SIG-M5 treated with dmso at 0.1 percent for 504 hours (cell line): ENCODE data around the gene DSEL.

ENCODE experiments used
- DNase-seq: peaks from one replicate; lab custom pipeline; 2025; ENCODE audit not compliant: unreplicated experiment; lab: John Stamatoyannopoulos, UW

Gene DSEL

DNA sequence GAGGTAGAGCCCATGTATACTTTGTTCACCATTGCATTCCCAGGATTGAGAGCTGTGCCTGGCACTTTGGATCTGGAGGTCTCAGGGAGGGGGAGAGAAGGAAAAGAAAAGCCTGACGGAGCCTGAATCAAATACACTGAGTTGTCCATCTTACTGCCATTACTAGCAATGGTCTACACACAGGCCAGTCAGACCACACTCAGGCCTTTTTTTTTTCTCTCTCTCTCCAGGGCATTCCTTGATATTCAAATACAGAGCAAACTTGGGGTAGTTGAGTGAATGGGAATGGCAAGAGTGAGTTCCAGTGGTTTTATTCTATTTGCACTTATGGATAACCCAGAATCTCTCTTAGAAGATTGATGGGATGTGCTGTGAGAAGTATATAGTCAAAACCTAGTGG lies 11.8 kb downstream of the DSEL start:
- DNase-seq, result no peak

- no peak for DNase-seq
These were observed 15.9 kb downstream of the DSEL start for GRCh38 chr18:67500522-67501205.

DNA sequence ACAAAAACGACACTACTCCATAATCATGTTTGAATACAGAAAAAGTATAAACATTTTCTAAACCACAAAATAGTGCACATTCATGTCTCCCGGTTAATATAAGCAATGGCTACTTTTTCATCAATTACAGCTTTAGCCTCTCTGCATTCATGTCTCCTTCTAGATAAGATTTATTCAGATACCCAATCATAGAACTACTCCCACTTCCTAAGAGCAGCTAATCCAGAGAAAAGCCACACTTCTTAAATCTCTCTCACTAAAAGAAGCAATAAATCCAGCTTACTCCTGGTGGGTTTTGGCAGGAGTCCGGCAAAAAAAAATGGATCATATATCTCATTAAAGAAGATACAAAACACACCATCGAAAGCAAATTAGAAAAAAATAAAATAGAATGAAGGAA lies 20.1 kb downstream of the DSEL start:
- DNase-seq, result no peak

DNA sequence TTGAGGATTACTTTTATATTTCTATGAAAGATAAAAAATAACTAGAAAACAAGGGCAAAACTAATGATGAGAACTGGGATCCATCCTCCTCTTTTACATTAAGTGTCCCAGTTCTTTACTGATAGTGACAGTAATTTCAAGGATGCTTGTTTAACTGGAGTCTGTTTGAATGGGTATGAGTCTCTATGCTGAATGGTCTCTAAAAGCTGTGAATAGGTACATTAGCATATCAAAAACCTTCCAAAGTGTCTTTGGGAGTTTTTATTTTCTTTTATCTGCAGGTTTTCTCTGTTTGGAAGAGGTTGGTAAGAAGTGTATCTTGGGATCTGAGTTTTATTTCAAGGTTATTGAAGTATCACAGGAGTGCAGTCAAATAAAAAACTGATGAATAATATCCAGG lies 30.0 kb downstream of the DSEL start:
- no peak for DNase-seq

DNA sequence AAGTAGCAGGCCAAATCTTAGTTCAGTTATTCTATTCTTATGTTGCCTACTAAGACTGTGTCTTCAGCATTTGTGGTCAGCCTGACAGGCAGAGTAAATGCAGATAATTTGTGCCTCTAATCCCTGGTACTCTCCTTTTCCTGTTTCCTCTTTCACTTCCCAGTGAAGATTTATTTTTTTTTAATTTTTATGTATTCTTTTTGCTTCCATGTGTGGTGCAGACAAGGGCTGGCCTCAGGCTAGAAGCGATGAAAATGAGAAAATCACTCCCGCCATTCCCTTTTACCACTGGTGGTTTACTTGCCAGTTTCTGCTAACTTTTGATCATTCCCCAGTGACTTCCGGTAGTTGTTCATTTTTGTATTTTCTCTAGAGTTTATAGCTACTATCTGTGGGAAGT lies 30.9 kb downstream of the DSEL start:
- no peak for DNase-seq

DNA sequence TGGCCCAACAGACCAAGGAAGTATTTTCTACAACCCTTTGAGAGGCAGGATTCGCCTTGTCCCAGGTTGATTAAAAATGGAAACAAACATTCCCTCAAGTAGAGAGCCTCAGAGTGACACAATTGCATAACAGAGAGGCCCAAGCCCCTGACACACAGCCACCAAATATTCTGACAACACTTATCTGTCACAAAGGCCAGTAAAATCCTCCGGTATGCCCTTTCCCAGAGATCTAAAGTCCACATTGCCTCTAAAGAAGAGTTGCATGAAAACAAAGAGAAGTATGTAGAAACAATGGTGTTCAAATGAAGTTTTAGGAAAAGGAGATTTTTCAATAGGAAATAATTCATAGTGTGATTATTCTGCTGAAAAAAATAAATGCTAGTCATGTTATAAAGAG lies 32.1 kb downstream of the DSEL start:
- DNase-seq, result no peak

DNA sequence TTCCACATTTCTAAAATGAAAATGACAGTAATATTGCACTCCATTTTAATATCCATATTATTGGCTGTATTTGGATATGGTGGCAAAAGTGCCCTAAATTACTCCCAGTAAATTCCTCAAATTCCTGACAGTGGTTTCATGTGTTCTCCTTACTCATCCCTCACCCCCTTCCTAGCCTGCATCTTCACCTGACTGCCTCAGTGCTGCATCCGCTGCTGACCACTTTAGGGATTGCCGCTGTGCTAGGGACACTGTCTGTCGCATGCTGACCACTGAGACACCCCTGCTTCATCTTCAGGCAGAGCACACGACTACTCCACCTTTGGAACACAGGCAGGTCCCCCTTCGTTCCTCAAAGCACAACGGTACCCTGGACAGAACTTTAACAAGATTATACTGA lies 32.6 kb downstream of the DSEL start:
- no peak for DNase-seq

DNA sequence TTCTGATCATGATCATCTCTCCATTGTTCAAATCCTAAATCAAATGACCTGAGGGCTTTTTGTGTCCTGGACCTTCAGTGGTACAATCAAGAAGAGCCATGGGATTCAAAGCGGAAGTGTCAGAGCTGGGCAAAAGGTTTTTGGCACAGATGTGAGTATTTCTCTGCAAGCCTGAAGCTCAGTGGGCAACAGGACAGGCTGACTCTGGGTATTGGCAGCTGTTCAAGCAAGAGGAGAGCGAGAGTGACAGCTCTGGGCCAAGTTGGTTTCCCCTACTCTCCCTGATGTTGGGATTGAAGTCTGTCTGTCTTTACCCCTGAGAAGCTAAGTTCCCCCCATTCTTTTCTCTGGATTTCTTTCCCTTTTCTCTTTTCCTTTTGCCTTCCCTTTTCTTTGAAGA lies 33.3 kb downstream of the DSEL start:
- no peak for DNase-seq

- DNase-seq, result no peak
These were observed 38.3 kb downstream of the DSEL start for GRCh38 chr18:67478249-67478648.

GRCh38 chr18:67477522-67477921 lies 39.0 kb downstream of the DSEL start:
- DNase-seq, result no peak

GRCh38 chr18:67476585-67476984 lies 39.9 kb downstream of the DSEL start:
- no peak for DNase-seq

GRCh38 chr18:67475673-67476072 lies 40.8 kb downstream of the DSEL start:
- DNase-seq, result no peak

- no peak for DNase-seq
These were observed 48.5 kb downstream of the DSEL start for GRCh38 chr18:67468038-67468437.

- DNase-seq, result no peak
These were observed 49.3 kb downstream of the DSEL start for GRCh38 chr18:67467188-67467587.

GRCh38 chr18:67464499-67464898 lies 52.0 kb downstream of the DSEL start:
- no peak for DNase-seq

GRCh38 chr18:67463829-67464228 lies 52.7 kb downstream of the DSEL start:
- no peak for DNase-seq

GRCh38 chr18:67456711-67457110 lies 59.8 kb downstream of the DSEL start:
- DNase-seq, result no peak
